Loucy (cell line): ENCODE results near the gene KCNT1.

ENCODE experiments used
- H2AFZ ChIP-seq: fragments of 200-600 bp; sonication (generic); 2 replicates; pipeline ENCODE4 v1.6.0; 2016; ENCODE audit warnings: antibody characterized with exemption, mild to moderate bottlenecking, low read length, moderate library complexity
- H3F3A ChIP-seq: fragments of 200-600 bp; 2 replicates; pipeline ENCODE4 v1.6.0; 2016; ENCODE audit warnings: antibody characterized with exemption, low read depth, mild to moderate bottlenecking
- H3K27me3 ChIP-seq: fragments of 200-600 bp; sonication (generic); 2 replicates; pipeline ENCODE4 v1.6.1; 2014; ENCODE audit warnings: low read length, mild to moderate bottlenecking; ENCODE audit not compliant: insufficient read depth, poor library complexity, severe bottlenecking
- H3K36me3 ChIP-seq: fragments of 200-600 bp; sonication (generic); 2 replicates; pipeline ENCODE4 v1.6.1; 2016; ENCODE audit warnings: low read length; ENCODE audit not compliant: insufficient read depth
- H3K4me1 ChIP-seq: fragments of 200-600 bp; sonication (generic); 2 replicates; pipeline ENCODE4 v1.5.1; 2014; ENCODE audit warnings: low read length, mild to moderate bottlenecking; ENCODE audit not compliant: insufficient read depth, poor library complexity, severe bottlenecking
- H3K4me2 ChIP-seq: fragments of 200-600 bp; sonication (generic); 2 replicates; pipeline ENCODE4 v1.6.0; 2014; ENCODE audit warnings: antibody characterized with exemption, low read length, low read depth, mild to moderate bottlenecking; ENCODE audit not compliant: poor library complexity, severe bottlenecking
- H3K4me3 ChIP-seq: fragments of 200-600 bp; sonication (generic); 2 replicates; pipeline ENCODE4 v1.5.1; 2014; ENCODE audit warnings: low read length, mild to moderate bottlenecking, mixed read lengths; ENCODE audit not compliant: poor library complexity, severe bottlenecking
- H3K79me2 ChIP-seq: fragments of 200-600 bp; sonication (generic); 2 replicates; pipeline ENCODE4 v1.6.1; 2014; ENCODE audit warnings: low read length; ENCODE audit not compliant: insufficient read depth
- H3K9ac ChIP-seq: fragments of 200-600 bp; sonication (generic); 2 replicates; pipeline ENCODE4 v1.6.0; 2014; ENCODE audit warnings: mild to moderate bottlenecking, low read depth, low read length, moderate library complexity; ENCODE audit not compliant: poor library complexity, severe bottlenecking
- H3K9me2 ChIP-seq: fragments of 200-600 bp; sonication (generic); replicated peaks from 2 replicates; pipeline ENCODE4 v1.6.1; 2016; ENCODE audit warnings: low read depth, low read length, mixed read lengths
- H3K9me3 ChIP-seq: fragments of 200-600 bp; sonication (generic); 2 replicates; pipeline ENCODE4 v1.6.1; 2014; ENCODE audit warnings: mild to moderate bottlenecking, antibody characterized with exemption, low read length, low read depth; ENCODE audit not compliant: insufficient read depth
- H4K20me1 ChIP-seq: fragments of 200-600 bp; sonication (generic); 2 replicates; pipeline ENCODE4 v1.6.0; 2014; ENCODE audit warnings: antibody characterized with exemption, low read length, mild to moderate bottlenecking; ENCODE audit not compliant: insufficient read depth, poor library complexity, severe bottlenecking
- EZH2phosphoT487 ChIP-seq: fragments of 200-600 bp; IDR thresholded peaks from 2 replicates; pipeline ENCODE4 v1.6.1; 2018; ENCODE audit warnings: antibody characterized with exemption, mild to moderate bottlenecking, moderate library complexity, borderline replicate concordance
- TF ChIP-seq, protein P1 (sequence below): fragments of 200-600 bp; sonication (generic); conservative IDR thresholded peaks from 2 replicates; pipeline ENCODE4 v1.5.1; 2014; ENCODE audit warnings: mild to moderate bottlenecking, antibody characterized with exemption, low read length

KCNT1 gene

GRCh38 chr9:135794361-135794885 lies 92.4 kb downstream of the KCNT1 start:
- Histone ChIP-seq H3K4me2 (no peak overlapping the region), H3K9me2 (no peaks in the 10 kb centered on the region), H3K9me3 (no peaks in the 10 kb centered on the region), H2AFZ (no peak overlapping the region), H3K79me2 (no peaks in the 10 kb centered on the region), H4K20me1 (no peaks in the 10 kb centered on the region), H3K4me1 (peaks cover 3% of the 10 kb centered on the region), H3K36me3 (no peaks in the 10 kb centered on the region), H3K27me3 (no peaks in the 10 kb centered on the region), H3K9ac (no peak overlapping the region), H3F3A (no peaks in the 10 kb centered on the region), H3K4me3 (no peak overlapping the region)
- TF ChIP-seq, protein P1, sequence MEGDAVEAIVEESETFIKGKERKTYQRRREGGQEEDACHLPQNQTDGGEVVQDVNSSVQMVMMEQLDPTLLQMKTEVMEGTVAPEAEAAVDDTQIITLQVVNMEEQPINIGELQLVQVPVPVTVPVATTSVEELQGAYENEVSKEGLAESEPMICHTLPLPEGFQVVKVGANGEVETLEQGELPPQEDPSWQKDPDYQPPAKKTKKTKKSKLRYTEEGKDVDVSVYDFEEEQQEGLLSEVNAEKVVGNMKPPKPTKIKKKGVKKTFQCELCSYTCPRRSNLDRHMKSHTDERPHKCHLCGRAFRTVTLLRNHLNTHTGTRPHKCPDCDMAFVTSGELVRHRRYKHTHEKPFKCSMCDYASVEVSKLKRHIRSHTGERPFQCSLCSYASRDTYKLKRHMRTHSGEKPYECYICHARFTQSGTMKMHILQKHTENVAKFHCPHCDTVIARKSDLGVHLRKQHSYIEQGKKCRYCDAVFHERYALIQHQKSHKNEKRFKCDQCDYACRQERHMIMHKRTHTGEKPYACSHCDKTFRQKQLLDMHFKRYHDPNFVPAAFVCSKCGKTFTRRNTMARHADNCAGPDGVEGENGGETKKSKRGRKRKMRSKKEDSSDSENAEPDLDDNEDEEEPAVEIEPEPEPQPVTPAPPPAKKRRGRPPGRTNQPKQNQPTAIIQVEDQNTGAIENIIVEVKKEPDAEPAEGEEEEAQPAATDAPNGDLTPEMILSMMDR, result no peak
- no peak for TF ChIP-seq EZH2phosphoT487

DNA sequence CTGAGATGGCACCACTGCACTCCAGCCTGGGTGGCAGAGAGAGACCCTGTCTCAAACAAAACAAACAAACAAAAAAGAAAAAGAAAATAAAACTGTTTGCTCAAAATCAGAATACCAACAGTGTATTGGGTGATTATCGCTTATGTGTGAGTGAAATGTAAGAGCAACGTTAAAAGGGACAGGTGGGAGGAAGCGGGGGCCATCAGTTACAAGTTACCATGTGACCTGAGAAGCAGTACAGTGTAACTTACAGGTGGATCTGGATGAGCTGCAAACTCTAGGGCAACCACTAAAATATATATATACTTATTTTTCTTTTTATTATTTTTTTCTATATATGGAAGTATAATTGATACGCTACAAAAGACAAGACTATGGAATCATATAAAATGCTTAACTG lies 93.4 kb downstream of the KCNT1 start:
- Histone ChIP-seq H3K9ac (no peak overlapping the region), H3K9me3 (no peaks in the 10 kb centered on the region), H2AFZ (no peak overlapping the region), H4K20me1 (no peaks in the 10 kb centered on the region), H3K4me1 (peaks cover 3% of the 10 kb centered on the region), H3K27me3 (no peaks in the 10 kb centered on the region), H3K4me3 (no peak overlapping the region), H3K4me2 (no peak overlapping the region), H3K36me3 (no peaks in the 10 kb centered on the region), H3K9me2 (no peaks in the 10 kb centered on the region), H3K79me2 (no peaks in the 10 kb centered on the region), H3F3A (no peaks in the 10 kb centered on the region)
- TF ChIP-seq EZH2phosphoT487, result no peak
- TF ChIP-seq, protein P1, result no peak

DNA sequence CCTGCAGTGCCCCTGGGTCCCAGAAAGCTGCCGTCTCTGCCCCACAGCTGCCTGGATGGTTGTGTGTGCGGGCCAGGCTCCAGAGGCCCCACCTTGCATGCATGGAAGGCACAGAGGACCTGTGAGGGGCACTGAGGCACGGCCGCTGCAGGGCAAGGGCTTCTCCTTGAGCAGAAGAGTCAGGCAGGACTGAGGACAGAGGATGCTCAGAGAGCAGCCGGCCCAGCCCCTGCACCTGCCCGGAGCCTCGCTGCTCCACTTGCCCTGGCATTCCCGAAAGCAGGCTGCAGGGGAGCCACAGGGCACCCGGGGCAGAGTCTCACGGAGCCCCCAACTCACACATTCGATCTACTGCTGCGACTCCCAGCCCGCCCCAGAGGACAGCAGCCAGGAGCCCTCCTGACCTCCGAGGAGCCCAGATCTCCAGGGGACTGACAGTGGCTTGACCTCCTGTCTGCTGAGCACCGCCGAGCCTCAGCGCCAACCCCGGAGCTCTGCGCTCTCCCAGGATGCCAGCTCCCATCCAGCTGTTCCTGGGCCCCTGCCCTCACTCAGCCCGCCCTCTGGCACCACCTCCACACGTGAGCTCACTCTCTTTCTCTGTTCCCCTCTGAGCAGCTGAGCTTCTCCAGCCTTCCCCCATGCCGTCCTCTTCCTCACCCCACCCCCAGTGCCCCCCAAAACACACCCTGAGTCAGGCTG lies 95.0 kb downstream of the KCNT1 start:
- Histone ChIP-seq H3K4me2 (no peak overlapping the region), H3K27me3 (no peaks in the 10 kb centered on the region)
- no peak for TF ChIP-seq EZH2phosphoT487
- TF ChIP-seq, protein P1, result no peak

More for the DNA sequence above, 95.0 kb downstream of the KCNT1 start:
- H4K20me1 ChIP-seq, result no peaks in the 10 kb centered on the region
- H3K4me3 ChIP-seq, result no peak overlapping the region
- H3K9ac ChIP-seq, result no peak overlapping the region
- no peaks in the 10 kb centered on the region for H3K36me3 ChIP-seq
- H3K9me3 ChIP-seq, result no peaks in the 10 kb centered on the region
- no peaks in the 10 kb centered on the region for H3F3A ChIP-seq
- no peaks in the 10 kb centered on the region for H3K79me2 ChIP-seq
- H3K9me2 ChIP-seq, result no peaks in the 10 kb centered on the region
- H3K4me1 ChIP-seq, result peaks cover 3% of the 10 kb centered on the region
- H2AFZ ChIP-seq, result no peak overlapping the region
